ENCODE results near the gene LPP. TPM values are rescaled to one million over a fixed set of nuclear protein-coding genes. Genes with fewer than 3 reads are reported as not detected.

LPP gene
- total RNA-seq, 1 experiment from 2014 or later, result 12.6 TPM

GRCh38 chr3:188361888-188362287, 207.9 kb downstream of the LPP start:
- no peak for DNase-seq (ENCODE audit: low spot score)
- in situ Hi-C loops (cut with HindIII; ENCODE audit: low sequenced_read_pairs), result no loop called here

GRCh38 chr3:188362405-188362831, 208.5 kb downstream of the LPP start:
- DNase-seq (ENCODE audit: low spot score), result no peak
- in situ Hi-C loops (cut with HindIII; ENCODE audit: low sequenced_read_pairs), result no loop called here

- in situ Hi-C loops (cut with HindIII; ENCODE audit: low sequenced_read_pairs), result no loop called here
These were observed 211.2 kb downstream of the LPP start for GRCh38 chr3:188365184-188365583.

GRCh38 chr3:188365988-188366698, 212.2 kb downstream of the LPP start:
- in situ Hi-C loops (cut with HindIII; ENCODE audit: low sequenced_read_pairs), result no loop called here
- no peak for DNase-seq (ENCODE audit: low spot score)

More at GRCh38 chr3:188365184-188365583, 211.2 kb downstream of the LPP start:
- DNase-seq (ENCODE audit: low spot score), result no peak

- in situ Hi-C loops (cut with HindIII; ENCODE audit: low sequenced_read_pairs), result no loop called here
- no peak for DNase-seq (ENCODE audit: low spot score)
These were observed 213.7 kb downstream of the LPP start for GRCh38 chr3:188367678-188368077.

- in situ Hi-C loops (cut with HindIII; ENCODE audit: low sequenced_read_pairs), result no loop called here
- DNase-seq (ENCODE audit: low spot score), result no peak
These were observed 215.6 kb downstream of the LPP start for GRCh38 chr3:188369526-188369925.

- in situ Hi-C loops (cut with HindIII; ENCODE audit: low sequenced_read_pairs), result no loop called here
- no peak for DNase-seq (ENCODE audit: low spot score)
These were observed 216.3 kb downstream of the LPP start for GRCh38 chr3:188370081-188370830.

- in situ Hi-C loops (cut with HindIII; ENCODE audit: low sequenced_read_pairs), result no loop called here
- no peak for DNase-seq (ENCODE audit: low spot score)
These were observed 224.8 kb downstream of the LPP start for GRCh38 chr3:188378786-188379185.

GRCh38 chr3:188380252-188380651, 226.3 kb downstream of the LPP start:
- in situ Hi-C loops (cut with HindIII; ENCODE audit: low sequenced_read_pairs), result no loop called here
- DNase-seq (ENCODE audit: low spot score), result no peak

- in situ Hi-C loops (cut with HindIII; ENCODE audit: low sequenced_read_pairs), result no loop called here
These were observed 226.8 kb downstream of the LPP start for GRCh38 chr3:188380722-188381121.

GRCh38 chr3:188383748-188384147, 229.8 kb downstream of the LPP start:
- in situ Hi-C loops (cut with HindIII; ENCODE audit: low sequenced_read_pairs), result no loop called here

More at GRCh38 chr3:188380722-188381121, 226.8 kb downstream of the LPP start:
- no peak for DNase-seq (ENCODE audit: low spot score)

GRCh38 chr3:188385295-188385694, 231.3 kb downstream of the LPP start:
- in situ Hi-C loops (cut with HindIII; ENCODE audit: low sequenced_read_pairs), result no loop called here
- DNase-seq (ENCODE audit: low spot score), result no peak

More at GRCh38 chr3:188383748-188384147, 229.8 kb downstream of the LPP start:
- no peak for DNase-seq (ENCODE audit: low spot score)

GRCh38 chr3:188389711-188390342, 235.9 kb downstream of the LPP start:
- in situ Hi-C loops (cut with HindIII; ENCODE audit: low sequenced_read_pairs), result no loop called here

GRCh38 chr3:188390343-188390718, 236.4 kb downstream of the LPP start:
- in situ Hi-C loops (cut with HindIII; ENCODE audit: low sequenced_read_pairs), result no loop called here
- DNase-seq (ENCODE audit: low spot score), result no peak

More at GRCh38 chr3:188389711-188390342, 235.9 kb downstream of the LPP start:
- no peak for DNase-seq (ENCODE audit: low spot score)

- in situ Hi-C loops (cut with HindIII; ENCODE audit: low sequenced_read_pairs), result no loop called here
- no peak for DNase-seq (ENCODE audit: low spot score)
These were observed 237.0 kb downstream of the LPP start for GRCh38 chr3:188390775-188391443.

GRCh38 chr3:188391592-188391991, 237.6 kb downstream of the LPP start:
- in situ Hi-C loops (cut with HindIII; ENCODE audit: low sequenced_read_pairs), result no loop called here

GRCh38 chr3:188392076-188392475, 238.1 kb downstream of the LPP start:
- in situ Hi-C loops (cut with HindIII; ENCODE audit: low sequenced_read_pairs), result no loop called here
- no peak for DNase-seq (ENCODE audit: low spot score)

More at GRCh38 chr3:188391592-188391991, 237.6 kb downstream of the LPP start:
- DNase-seq (ENCODE audit: low spot score), result no peak

- in situ Hi-C loops (cut with HindIII; ENCODE audit: low sequenced_read_pairs), result no loop called here
- DNase-seq (ENCODE audit: low spot score), result no peak
These were observed 240.7 kb downstream of the LPP start for GRCh38 chr3:188394623-188395022.

- DNase-seq (ENCODE audit: low spot score), result no peak
- in situ Hi-C loops (cut with HindIII; ENCODE audit: low sequenced_read_pairs), result no loop called here
These were observed 242.3 kb downstream of the LPP start for GRCh38 chr3:188396251-188396650.

All from G401 (cell line).